Ishikawa (cell line): Measurements from ENCODE around the gene ARVCF.

Experiments used
- REST ChIP-seq: IDR thresholded peaks from 2 replicates; pipeline ENCODE4 v1.6.1; 2012; ENCODE audit warnings: low read depth, mild to moderate bottlenecking
- ZBTB7A ChIP-seq: IDR thresholded peaks from 2 replicates; pipeline ENCODE4 v1.6.1; 2012; ENCODE audit warnings: low read depth

- TF ChIP-seq ZBTB7A (no peak), REST (no peak)
Observed at GRCh38 chr22:19998991-19999820, 17.4 kb downstream of the ARVCF start.
